GM12892 (cell line): ENCODE data around the gene WDR75.

ENCODE experiments used
- POLR2A ChIP-seq: IDR thresholded peaks from 2 replicates; pipeline ENCODE4 v1.6.1; 2011; ENCODE audit warnings: low read depth, low read length, control low read depth
- POLR2AphosphoS5 ChIP-seq: IDR thresholded peaks from 2 replicates; pipeline ENCODE4 v1.6.1; 2011; ENCODE audit warnings: low read depth, low read length, control low read depth

- no peak for TF ChIP-seq POLR2AphosphoS5
- TF ChIP-seq POLR2A = no peak
These were observed 16.3 kb upstream of the WDR75 start for GRCh38 chr2:189424961-189425360.
